ENCODE data around the gene FBXW11. TPM values are rescaled to one million over a fixed set of nuclear protein-coding genes. Genes with fewer than 3 reads are reported as not detected.

Gene FBXW11
- total and polyA plus RNA-seq, 2 donors (not counting 1 experiment from before 2014, with no cell fraction given), result 19.7 to 62.4 TPM

GRCh38 chr5:171927345-171927941 lies 79.0 kb downstream of the FBXW11 start:
- peak; percentile 23 for DNase-seq
- no peak overlapping the region for H3K4me3 ChIP-seq (ENCODE audit: control extremely low read depth in 1 of 5, extremely low read depth in 1 of 5, insufficient read depth in 1 of 5, low read depth in 2 of 5, low read length in 4 of 5)
- H3K36me3 ChIP-seq (replicated peaks in 1 of 2; ENCODE audit: control extremely low read depth in 1 of 2, control insufficient read depth in 1 of 2, extremely low read depth in 1 of 2, insufficient read depth in 2 of 2, low read length in 1 of 2), result no peaks in the 10 kb centered on the region
- WGBS (ENCODE audit: insufficient coverage), result 82% methylated on average over 1 of the region's 3 CpGs
- no peak overlapping the region for H2AFZ ChIP-seq (ENCODE audit: insufficient read depth, low read depth, low read length, poor library complexity, severe bottlenecking)
- no peak for ATAC-seq (ENCODE audit: low read depth)
- H3K27ac Mint-ChIP-seq, result no peak overlapping the region
- H3K79me2 ChIP-seq (ENCODE audit: control insufficient read depth, insufficient read depth, low read length), result peaks cover 97% of the 10 kb centered on the region
- H3K27ac ChIP-seq (ENCODE audit: low read length in 2 of 2), result peak overlapping the region in 1 of 2 donors; percentile 80
- TF ChIP-seq EZH2 (IDR thresholded peaks at IDR 0.05; ENCODE audit: borderline replicate concordance, insufficient read depth, low read depth, low read length, poor library complexity, severe bottlenecking), result no peak
- TF ChIP-seq CTCF (IDR thresholded peaks at IDR 0.05), result peak; percentile 59
- ChIA-PET CTCF (interaction anchor here (0.6 to 1.2 kb wide), 2 partner anchors 11 to 15 kb away, joined by 5 to 6 read pairs; no protein-coding TSS in a partner anchor), POLR2A (no interaction called here)
- H4K20me1 ChIP-seq (ENCODE audit: control insufficient read depth, insufficient read depth, low read length, poor library complexity, severe bottlenecking), result peaks cover 35% of the 10 kb centered on the region
- no peaks in the 10 kb centered on the region for H3K9me3 Mint-ChIP-seq (ENCODE audit: insufficient read depth)
- H3K4me3 Mint-ChIP-seq, result no peak overlapping the region
- H3K27me3 ChIP-seq (replicated peaks in 1 of 4; ENCODE audit: control extremely low read depth in 1 of 4, control insufficient read depth in 3 of 4, insufficient read depth in 4 of 4, low read length in 3 of 4), result no peaks in the 10 kb centered on the region
- peaks cover 61% of the 10 kb centered on the region for H3K4me1 Mint-ChIP-seq
- H3K27me3 Mint-ChIP-seq, result no peaks in the 10 kb centered on the region
- no peak overlapping the region for H3K9ac ChIP-seq (ENCODE audit: low read length)
- H3K4me2 ChIP-seq (replicated peaks; ENCODE audit: low read depth, low read length, poor library complexity, severe bottlenecking), result peak overlapping the region; percentile 38
- H3K4me1 ChIP-seq (ENCODE audit: control insufficient read depth in 2 of 2, insufficient read depth in 2 of 2, low read length in 2 of 2), result peaks cover 17 to 30% of the 10 kb centered on the region in 2 donors
- intact Hi-C loops (cut with micrococcal nuclease), result no loop called here
- peaks cover 0 to 16% (median 5%) of the 10 kb centered on the region in 3 donors for H3K9me3 ChIP-seq (ENCODE audit: control extremely low read depth in 1 of 3, control insufficient read depth in 2 of 3, insufficient read depth in 1 of 3, low read length in 2 of 3)

GRCh38 chr5:171926311-171926710 lies 80.1 kb downstream of the FBXW11 start:
- WGBS (ENCODE audit: insufficient coverage), result 41% methylated on average over 5 of the region's 8 CpGs
- no peaks in the 10 kb centered on the region for H3K36me3 ChIP-seq (replicated peaks in 1 of 2; ENCODE audit: control extremely low read depth in 1 of 2, control insufficient read depth in 1 of 2, extremely low read depth in 1 of 2, insufficient read depth in 2 of 2, low read length in 1 of 2)
- peaks cover 17 to 32% of the 10 kb centered on the region in 2 donors for H3K4me1 ChIP-seq (ENCODE audit: control insufficient read depth in 2 of 2, insufficient read depth in 2 of 2, low read length in 2 of 2)
- peak overlapping the region; percentile 30 for H3K9ac ChIP-seq (ENCODE audit: low read length)
- H3K27ac ChIP-seq (ENCODE audit: low read length in 2 of 2), result peak overlapping the region in 1 of 2 donors; percentile 80
- H3K9me3 ChIP-seq (ENCODE audit: control extremely low read depth in 1 of 3, control insufficient read depth in 2 of 3, insufficient read depth in 1 of 3, low read length in 2 of 3), result peaks cover 0 to 16% (median 5%) of the 10 kb centered on the region in 3 donors
- ChIA-PET CTCF (interaction anchor here (1.2 kb wide), 1 partner anchor 14 kb away, joined by 6 read pairs; no protein-coding TSS in a partner anchor), POLR2A (no interaction called here)
- intact Hi-C loops (cut with micrococcal nuclease), result no loop called here
- DNase-seq (peak; percentile 56), ATAC-seq (ENCODE audit: low read depth) (peak; percentile 68)
- H2AFZ ChIP-seq (ENCODE audit: insufficient read depth, low read depth, low read length, poor library complexity, severe bottlenecking), result no peak overlapping the region
- H3K79me2 ChIP-seq (ENCODE audit: control insufficient read depth, insufficient read depth, low read length), result peaks cover 97% of the 10 kb centered on the region
- TF ChIP-seq CTCF (IDR thresholded peaks at IDR 0.05) (no peak), EZH2 (IDR thresholded peaks at IDR 0.05; ENCODE audit: borderline replicate concordance, insufficient read depth, low read depth, low read length, poor library complexity, severe bottlenecking) (no peak)
- H4K20me1 ChIP-seq (ENCODE audit: control insufficient read depth, insufficient read depth, low read length, poor library complexity, severe bottlenecking), result peaks cover 43% of the 10 kb centered on the region
- no peaks in the 10 kb centered on the region for H3K27me3 ChIP-seq (replicated peaks in 1 of 4; ENCODE audit: control extremely low read depth in 1 of 4, control insufficient read depth in 3 of 4, insufficient read depth in 4 of 4, low read length in 3 of 4)
- peaks cover 61% of the 10 kb centered on the region for H3K4me1 Mint-ChIP-seq
- H3K27ac Mint-ChIP-seq, result peak overlapping the region; percentile 51
- H3K4me3 Mint-ChIP-seq, result peak overlapping the region; percentile 23
- no peak overlapping the region for H3K4me3 ChIP-seq (ENCODE audit: control extremely low read depth in 1 of 5, extremely low read depth in 1 of 5, insufficient read depth in 1 of 5, low read depth in 2 of 5, low read length in 4 of 5)
- H3K27me3 Mint-ChIP-seq, result no peaks in the 10 kb centered on the region
- H3K4me2 ChIP-seq (replicated peaks; ENCODE audit: low read depth, low read length, poor library complexity, severe bottlenecking), result peak overlapping the region; percentile 38
- no peaks in the 10 kb centered on the region for H3K9me3 Mint-ChIP-seq (ENCODE audit: insufficient read depth)
